RWPE1 (cell line): ENCODE measurements around the gene GNA14.

ENCODE experiments used
- CTCF ChIA-PET: fragments of 350-600 bp; sonication (Branson Sonifier 250); formaldehyde crosslinking; extraction: SDS; loops from one replicate; lab custom pipeline; 2021; lab: Yijun Ruan, JAX
- POLR2A ChIA-PET: fragments of 400-600 bp; formaldehyde crosslinking; extraction: SDS; loops from one replicate; lab custom pipeline; 2020; ENCODE audit warnings: antibody characterized with exemption; ENCODE audit not compliant: low non-redundant PET; lab: Yijun Ruan, JAX
- DNase-seq: peaks from one replicate; pipeline ENCODE4 v3.0.0; 2012; ENCODE audit warnings: low spot score
- H3K27ac ChIP-seq: fragments of 450-650 bp; 2 replicates; pipeline ENCODE4 v1.5.1; 2017
- TF ChIP-seq, protein P1 (sequence below): fragments of 450-650 bp; conservative IDR thresholded peaks from 2 replicates; pipeline ENCODE4 v1.5.1; 2017; ENCODE audit warnings: low read depth, mild to moderate bottlenecking

GNA14 gene

DNA sequence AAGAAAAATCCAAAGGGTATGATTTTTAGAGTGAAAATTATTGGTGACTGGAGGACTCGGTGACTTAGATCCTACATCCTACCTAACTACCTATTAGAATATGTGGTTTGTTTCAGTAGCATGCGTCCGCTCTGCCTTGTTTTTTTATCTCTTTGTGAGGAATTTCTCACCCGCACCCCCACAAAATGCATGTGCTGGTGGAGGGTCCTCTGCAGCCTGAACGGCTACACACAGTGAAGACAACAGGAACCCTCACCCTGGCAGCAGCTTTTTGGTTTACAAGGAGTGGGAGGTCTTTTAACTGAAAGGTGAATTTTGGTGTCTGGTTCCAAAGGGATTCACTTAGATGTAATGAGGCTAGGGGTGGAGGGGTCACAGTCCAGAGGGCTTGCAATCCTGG is 115.5 kb downstream of the GNA14 start:
- H3K27ac ChIP-seq: no peak overlapping the region
- TF ChIP-seq, protein P1, sequence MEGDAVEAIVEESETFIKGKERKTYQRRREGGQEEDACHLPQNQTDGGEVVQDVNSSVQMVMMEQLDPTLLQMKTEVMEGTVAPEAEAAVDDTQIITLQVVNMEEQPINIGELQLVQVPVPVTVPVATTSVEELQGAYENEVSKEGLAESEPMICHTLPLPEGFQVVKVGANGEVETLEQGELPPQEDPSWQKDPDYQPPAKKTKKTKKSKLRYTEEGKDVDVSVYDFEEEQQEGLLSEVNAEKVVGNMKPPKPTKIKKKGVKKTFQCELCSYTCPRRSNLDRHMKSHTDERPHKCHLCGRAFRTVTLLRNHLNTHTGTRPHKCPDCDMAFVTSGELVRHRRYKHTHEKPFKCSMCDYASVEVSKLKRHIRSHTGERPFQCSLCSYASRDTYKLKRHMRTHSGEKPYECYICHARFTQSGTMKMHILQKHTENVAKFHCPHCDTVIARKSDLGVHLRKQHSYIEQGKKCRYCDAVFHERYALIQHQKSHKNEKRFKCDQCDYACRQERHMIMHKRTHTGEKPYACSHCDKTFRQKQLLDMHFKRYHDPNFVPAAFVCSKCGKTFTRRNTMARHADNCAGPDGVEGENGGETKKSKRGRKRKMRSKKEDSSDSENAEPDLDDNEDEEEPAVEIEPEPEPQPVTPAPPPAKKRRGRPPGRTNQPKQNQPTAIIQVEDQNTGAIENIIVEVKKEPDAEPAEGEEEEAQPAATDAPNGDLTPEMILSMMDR: no peak
- CTCF ChIA-PET: no interaction called here
- no peak for DNase-seq
- POLR2A ChIA-PET: no interaction called here

DNA sequence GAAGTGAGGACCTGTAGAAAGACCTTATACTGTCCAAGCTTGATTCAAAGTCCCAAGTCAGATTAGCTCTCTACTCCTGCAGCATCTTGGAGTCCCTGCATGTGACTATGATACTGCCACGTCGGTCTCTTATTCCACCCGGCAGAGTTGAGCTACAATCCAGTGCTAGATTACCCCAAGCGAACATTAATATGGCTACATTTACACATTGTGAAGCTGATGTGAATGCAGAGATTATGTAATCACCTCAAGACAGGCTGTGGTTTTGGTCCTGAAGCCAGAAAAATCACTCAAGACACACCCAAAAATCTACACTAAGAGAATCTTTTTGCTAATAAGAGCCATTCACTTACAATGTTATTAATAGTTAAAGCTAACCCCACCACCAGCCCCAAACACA is 116.7 kb downstream of the GNA14 start:
- TF ChIP-seq, protein P1: no peak
- no peak overlapping the region for H3K27ac ChIP-seq
- ChIA-PET CTCF (interaction anchor here (0.8 kb wide), 1 partner anchor 16 kb away, joined by 3 read pairs; no protein-coding TSS in a partner anchor), POLR2A (no interaction called here)
- DNase-seq: no peak

DNA sequence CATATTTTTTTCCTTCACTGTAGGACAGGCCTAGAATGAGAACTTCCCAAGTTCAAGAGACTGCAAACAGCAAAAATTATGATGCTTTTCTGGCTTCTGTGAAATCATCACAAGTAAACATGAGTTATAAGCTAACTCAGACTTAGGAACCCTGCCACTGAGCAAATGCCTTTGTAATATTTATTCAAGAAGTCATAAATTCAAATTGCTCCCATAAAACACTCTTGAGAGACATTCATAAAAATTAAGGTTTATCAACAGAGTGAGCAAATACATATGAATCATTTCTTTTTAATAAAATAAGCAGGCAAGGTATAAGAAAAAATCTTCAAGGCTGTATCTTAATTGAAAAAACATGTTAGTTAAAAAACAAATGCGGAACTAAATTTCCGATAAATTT is 124.2 kb downstream of the GNA14 start:
- ChIA-PET CTCF (no interaction called here), POLR2A (no interaction called here)
- TF ChIP-seq, protein P1: no peak
- no peak for DNase-seq
- no peak overlapping the region for H3K27ac ChIP-seq

DNA sequence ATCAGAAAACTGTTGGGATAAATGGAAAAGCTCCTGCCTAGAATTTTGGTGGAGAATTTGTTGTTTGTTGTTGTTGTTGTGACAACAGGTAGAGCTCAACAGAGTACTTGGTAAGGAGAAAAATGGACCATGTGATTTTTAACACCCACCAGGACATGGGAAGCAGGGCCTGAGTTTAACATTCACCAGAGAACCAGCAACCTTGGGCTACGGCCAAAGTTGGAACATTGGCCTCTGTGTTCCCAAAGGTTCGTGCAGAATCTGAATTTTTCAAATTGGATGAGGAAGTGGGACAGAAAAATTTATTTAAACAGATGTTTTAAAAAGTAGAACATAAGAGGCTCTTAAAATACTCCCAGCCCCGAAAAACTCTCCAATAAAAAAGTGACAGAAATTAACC is 127.0 kb downstream of the GNA14 start:
- H3K27ac ChIP-seq: no peak overlapping the region
- ChIA-PET POLR2A (no interaction called here), CTCF (no interaction called here)
- TF ChIP-seq, protein P1: no peak
- DNase-seq: no peak

DNA sequence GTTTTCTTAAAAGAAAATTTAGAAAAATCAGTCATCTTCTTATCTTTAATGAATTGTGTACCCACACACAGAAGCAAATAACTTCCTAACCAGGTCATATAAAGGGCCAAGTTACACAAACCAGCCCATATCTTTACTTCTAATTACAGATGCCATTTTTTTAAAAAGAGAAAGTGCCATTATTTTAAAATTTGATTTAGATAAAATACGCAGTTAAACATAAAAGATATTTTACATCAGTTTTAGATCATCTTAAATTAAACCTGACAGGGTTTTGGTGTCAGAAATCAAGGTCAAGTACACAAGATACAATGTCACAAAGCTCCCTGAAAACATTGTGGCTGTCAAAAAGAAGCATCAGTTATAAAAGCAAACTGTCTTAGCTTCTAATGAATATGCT is 129.4 kb downstream of the GNA14 start:
- TF ChIP-seq, protein P1: no peak
- H3K27ac ChIP-seq: no peak overlapping the region
- CTCF ChIA-PET: interaction anchor here (0.7 kb wide), 1 partner anchor 60 kb away, joined by 3 read pairs; no protein-coding TSS in a partner anchor
- POLR2A ChIA-PET: no interaction called here
- no peak for DNase-seq

DNA sequence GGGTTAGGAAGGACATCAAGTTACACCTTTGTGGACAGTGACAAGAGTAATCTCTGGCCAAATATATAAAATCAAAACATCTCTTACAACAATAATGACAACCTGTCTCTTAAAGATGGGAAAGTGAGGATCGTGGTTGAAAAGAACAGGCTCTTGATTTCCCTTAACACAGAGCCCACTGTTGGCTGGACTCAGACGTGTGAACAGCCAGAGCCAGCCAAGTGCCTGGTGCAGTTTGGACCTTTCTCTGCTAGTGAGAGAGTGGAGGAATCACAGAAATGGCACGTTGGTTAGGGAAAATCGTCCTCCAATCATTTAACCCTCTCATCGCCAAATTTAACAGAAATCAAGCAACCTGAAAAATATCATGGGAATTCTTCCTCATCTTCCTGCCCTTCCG is 131.3 kb downstream of the GNA14 start:
- ChIA-PET CTCF (no interaction called here), POLR2A (no interaction called here)
- H3K27ac ChIP-seq: no peak overlapping the region
- TF ChIP-seq, protein P1: no peak
- DNase-seq: no peak
